A549 (cell line): ENCODE data around the gene TBCA. TPM values are rescaled to one million over a fixed set of nuclear protein-coding genes. Genes with fewer than 3 reads are reported as not detected.

ENCODE experiments used
- ATAC-seq, 2 experiments: fragments of 200-7000 bp in 1 of 2; fragments of >200 bp in 1 of 2; cut with Nextera tagmentation in 1 of 2; cut with Tn5 transposase in 1 of 2; 3 replicates each; pipeline versions ENCODE4 v1.8.0 to v1.9.1; 2018 to 2020; ENCODE audit warnings: mild to moderate bottlenecking in 1 of 2, moderate library complexity in 1 of 2
- CTCF ChIA-PET: fragments of 300-600 bp; sonication (Branson Sonifier 250); formaldehyde crosslinking; extraction: SDS; loops from one replicate; lab custom pipeline; 2021; ENCODE audit warnings: antibody characterized with exemption, inconsistent platforms; lab: Yijun Ruan, JAX
- POLR2A ChIA-PET: fragments of 350-600 bp; formaldehyde crosslinking; extraction: SDS; loops from one replicate; lab custom pipeline; 2021; ENCODE audit warnings: antibody characterized with exemption, inconsistent platforms; lab: Yijun Ruan, JAX
- DNase-seq, 2 experiments: peaks; one replicate each; pipeline versions ENCODE4 v3.0.0 to v3.0.0-alpha.2; 2011 to 2016; ENCODE audit warnings: low read depth in 1 of 2, low spot score in 1 of 2
- FAIRE-seq: peaks from 2 replicates; lab custom pipeline; 2011; peaks lifted over from hg19 to GRCh38; lab: Jason Lieb, UNC
- H3K27ac ChIP-seq, 2 experiments: fragments of >200 bp; sonication (Bioruptor Twin); formaldehyde crosslinking; 3 replicates each; pipeline ENCODE4 v1.5.1; 2016 to 2017
- H3K4me1 ChIP-seq: fragments of >200 bp; sonication (Bioruptor Twin); formaldehyde crosslinking; 3 replicates; pipeline ENCODE4 v1.6.1; 2016
- H3K4me2 ChIP-seq: fragments of >200 bp; sonication (Bioruptor Twin); formaldehyde crosslinking; 3 replicates; pipeline ENCODE4 v1.6.1; 2016
- H3K4me3 ChIP-seq: fragments of >200 bp; sonication (Bioruptor Twin); formaldehyde crosslinking; 3 replicates; pipeline ENCODE4 v1.5.1; 2016
- H3K9me3 ChIP-seq: fragments of >200 bp; sonication (Bioruptor Twin); formaldehyde crosslinking; 3 replicates; pipeline ENCODE4 v1.6.1; 2016
- ATOH8 ChIP-seq: fragments of 250-450 bp; sonication (Bioruptor Pico); IDR thresholded peaks from 2 replicates; pipeline ENCODE4 v1.5.0; 2020; ENCODE audit warnings: low read depth, mild to moderate bottlenecking, moderate library complexity
- BHLHE40 ChIP-seq: IDR thresholded peaks from 2 replicates; pipeline ENCODE4 v1.6.1; 2012; ENCODE audit warnings: low read depth, low read length, inconsistent platforms
- CTCF ChIP-seq: fragments of >200 bp; sonication (Bioruptor Twin); formaldehyde crosslinking; IDR thresholded peaks from 3 replicates; pipeline ENCODE4 v1.5.1; 2016
- EHF ChIP-seq: fragments of 250-450 bp; sonication (Bioruptor Pico); IDR thresholded peaks from 2 replicates; pipeline ENCODE4 v1.5.0; 2020; ENCODE audit warnings: mild to moderate bottlenecking
- FOSB ChIP-seq: fragments of 250-450 bp; sonication (Bioruptor Pico); IDR thresholded peaks from 2 replicates; pipeline ENCODE4 v1.5.0; 2020; ENCODE audit warnings: mild to moderate bottlenecking, moderate library complexity
- FOXS1 ChIP-seq: fragments of 250-450 bp; sonication (Bioruptor Pico); IDR thresholded peaks from 2 replicates; pipeline ENCODE4 v1.5.0; 2020; ENCODE audit warnings: mild to moderate bottlenecking, moderate library complexity
- HEYL ChIP-seq: fragments of 250-450 bp; sonication (Bioruptor Pico); IDR thresholded peaks from 2 replicates; pipeline ENCODE4 v1.8.0; 2021; ENCODE audit warnings: mild to moderate bottlenecking, moderate library complexity
- JUN ChIP-seq, 2 experiments: fragments of >200 bp; sonication (Bioruptor Twin); formaldehyde crosslinking; IDR thresholded peaks; 2 replicates in 1 of 2; 3 replicates in 1 of 2; pipeline ENCODE4 v1.6.1; 2016 to 2017
- JUNB ChIP-seq: fragments of >200 bp; sonication (Bioruptor Twin); formaldehyde crosslinking; IDR thresholded peaks from 2 replicates; pipeline ENCODE4 v1.6.1; 2016
- MAFK ChIP-seq: fragments of 450-650 bp; IDR thresholded peaks from 2 replicates; pipeline ENCODE4 v1.6.1; 2014; ENCODE audit not compliant: partially characterized antibody
- MAX ChIP-seq: IDR thresholded peaks from 2 replicates; pipeline ENCODE4 v1.6.1; 2012
- MAZ ChIP-seq: fragments of 150-350 bp; IDR thresholded peaks from 2 replicates; pipeline ENCODE4 v1.6.1; 2014; ENCODE audit warnings: antibody characterized with exemption, low read depth, low read length, borderline replicate concordance
- NFE2L2 ChIP-seq: fragments of 150-350 bp; conservative IDR thresholded peaks from 2 replicates; pipeline ENCODE4 v1.6.1; 2014; ENCODE audit warnings: low read length
- NPAS2 ChIP-seq: fragments of 250-450 bp; sonication (Bioruptor Pico); IDR thresholded peaks from 2 replicates; pipeline ENCODE4 v1.8.0; 2022; ENCODE audit warnings: mild to moderate bottlenecking, moderate library complexity, borderline replicate concordance
- RAD21 ChIP-seq, 2 experiments: fragments of >200 bp in 1 of 2; sonication (Bioruptor Twin) in 1 of 2; formaldehyde crosslinking in 1 of 2; IDR thresholded peaks in 1 of 2; conservative IDR thresholded peaks in 1 of 2; 2 replicates in 1 of 2; 3 replicates in 1 of 2; pipeline ENCODE4 v1.6.1; 2012 to 2018; ENCODE audit warnings: inconsistent platforms in 1 of 2
- RARB ChIP-seq: fragments of 250-450 bp; sonication (Bioruptor Pico); IDR thresholded peaks from 2 replicates; pipeline ENCODE4 v1.8.0; 2021; ENCODE audit warnings: mild to moderate bottlenecking, moderate library complexity
- SMC3 ChIP-seq: fragments of >200 bp; sonication (Bioruptor Twin); formaldehyde crosslinking; IDR thresholded peaks from 3 replicates; pipeline ENCODE4 v1.6.1; 2018; ENCODE audit warnings: inconsistent platforms
- ZNF302 ChIP-seq: fragments of 250-450 bp; sonication (Bioruptor Pico); IDR thresholded peaks from 2 replicates; pipeline ENCODE4 v1.9.0; 2021; ENCODE audit warnings: inconsistent platforms, mild to moderate bottlenecking, moderate library complexity
- ZSCAN20 ChIP-seq: fragments of 250-450 bp; sonication (Bioruptor Pico); IDR thresholded peaks from 2 replicates; pipeline ENCODE4 v1.8.0; 2022; ENCODE audit warnings: mild to moderate bottlenecking, moderate library complexity
- WGBS: methylation state at CpG from one replicate; pipeline ENCODE4 v1.1.6; 2017; ENCODE audit errors: missing lambda C conversion rate; 5-methylcytosine and 5-hydroxymethylcytosine counted together
- polyA plus RNA-seq, 4 experiments: library from polyadenylated mRNA; depleted of rRNA in 3 of 4; stranded (reverse); fragments of >200 nt; fragmentation: RNase III in 1 of 4; extraction: RNeasy Plus Mini Kit Qiagen cat#74134 plus additional on column Dnase treatment in 1 of 4; gene quantifications; 2 replicates in 3 of 4; 3 replicates in 1 of 4; pipeline ENCODE4 v1.2.3, GENCODE V29; 2011 to 2017

The TBCA gene
- polyA plus RNA-seq, 2 of the 4 experiments (the other 2 are of a cell fraction), result 373 to 484 TPM

- WGBS, result 90% methylated on average over 11 of the region's 11 CpGs
- no peak for FAIRE-seq
- Histone ChIP-seq H3K4me1 (no peaks in the 10 kb centered on the region), H3K9me3 (no peaks in the 10 kb centered on the region), H3K27ac (peak overlapping the region; percentile 57 to 82; a peak in 5 of 6 replicates), H3K4me2 (peak overlapping the region; percentile 99), H3K4me3 (peak overlapping the region; percentile 63)
- POLR2A ChIA-PET, result interaction anchor here (2.2 kb wide), 1 partner anchor 16 kb away, joined by 7 read pairs; no protein-coding TSS in a partner anchor
- no peak for ATAC-seq
- CTCF ChIA-PET, result interaction anchor here (0.6 to 2.7 kb wide), 15 partner anchors 9 to 502 kb away, joined by 3 to 13 read pairs (median 3); no protein-coding TSS in a partner anchor
- DNase-seq, result no peak
- TF ChIP-seq MAX (no peak), FOXS1 (CRISPR knock-in tag) (no peak), RARB (no peak), BHLHE40 (no peak), NFE2L2 (no peak)
- TF ChIP-seq, all 56 proteins: peak for 0
These were observed 130.0 kb downstream of the TBCA start for GRCh38 chr5:77645995-77646639.

- no peak for FAIRE-seq
- Histone ChIP-seq H3K9me3 (no peaks in the 10 kb centered on the region), H3K4me2 (peak overlapping the region; percentile 99), H3K4me3 (peak overlapping the region; percentile 63), H3K27ac (peak overlapping the region; percentile 57 to 82; a peak in 5 of 6 replicates), H3K4me1 (no peaks in the 10 kb centered on the region)
- peak; percentile 96 to 97 for ATAC-seq
- ChIA-PET CTCF (interaction anchor here (0.6 to 2.7 kb wide), 11 partner anchors 9 to 365 kb away, joined by 3 to 13 read pairs (median 3); no protein-coding TSS in a partner anchor), POLR2A (interaction anchor here (2.2 kb wide), 1 partner anchor 15 kb away, joined by 7 read pairs; no protein-coding TSS in a partner anchor)
- no peak for TF ChIP-seq BHLHE40
- TF ChIP-seq HEYL (CRISPR knock-in tag), result no peak
- TF ChIP-seq MAFK, result no peak
- TF ChIP-seq MAZ, result no peak
- no peak for TF ChIP-seq NFE2L2
- TF ChIP-seq FOSB (CRISPR knock-in tag), result no peak
- no peak for TF ChIP-seq JUNB
- no peak for TF ChIP-seq ATOH8 (CRISPR knock-in tag)
- TF ChIP-seq FOXS1 (CRISPR knock-in tag), result no peak
- no peak for TF ChIP-seq NPAS2 (CRISPR knock-in tag)
- peak in 1 of 2 experiments; percentile 68; a peak in 3 of 5 replicates for TF ChIP-seq RAD21 (conservative IDR thresholded peaks at IDR 0.05 in 1 of 2, IDR thresholded peaks at IDR 0.05 in 1 of 2)
- TF ChIP-seq EHF (CRISPR knock-in tag), result no peak
- TF ChIP-seq CTCF, result peak; percentile 92
- peak in 1 of 2 experiments; percentile 50; a peak in 1 of 5 replicates for TF ChIP-seq JUN (IDR thresholded peaks at IDR 0.05)
- TF ChIP-seq ZSCAN20 (CRISPR knock-in tag), result no peak
- TF ChIP-seq ZNF302 (CRISPR knock-in tag), result no peak
- TF ChIP-seq MAX, result peak; percentile 39
- peak; percentile 84 for TF ChIP-seq SMC3
- WGBS, result 8% methylated on average over 31 of the region's 80 CpGs
- DNase-seq, result peak; percentile 34 to 86
These were observed 130.8 kb downstream of the TBCA start for GRCh38 chr5:77645158-77645994.
